Measurements from ENCODE around the gene AQP11.

Gene AQP11

GRCh38 chr11:77558380-77558779 is 31.4 kb upstream of the AQP11 start:
- Histone ChIP-seq H3K14ac (ENCODE audit: low read length) (no peak overlapping the region), H3K4me2 (ENCODE audit: insufficient read depth, low read length, poor library complexity, severe bottlenecking) (no peak overlapping the region), H3K4ac (ENCODE audit: low read length) (no peak overlapping the region), H3K27ac (replicated peaks; ENCODE audit: low read length) (no peak overlapping the region), H3K9me3 (replicated peaks in 1 of 2; ENCODE audit: control insufficient read depth in 2 of 2, insufficient read depth in 1 of 2, low read depth in 1 of 2, low read length in 2 of 2) (peaks cover 0 to 5% of the 10 kb centered on the region in 2 donors), H3K79me1 (ENCODE audit: low read depth, low read length) (no peaks in the 10 kb centered on the region), H2AFZ (ENCODE audit: low read length) (no peak overlapping the region), H3K18ac (ENCODE audit: low read length) (no peak overlapping the region), H3K4me3 (ENCODE audit: low read length in 2 of 2) (no peak overlapping the region), H3K36me3 (replicated peaks in 1 of 2; ENCODE audit: control insufficient read depth in 2 of 2, insufficient read depth in 2 of 2, low read length in 2 of 2) (no peaks in the 10 kb centered on the region), H2AK5ac (ENCODE audit: low read depth, low read length) (no peak overlapping the region), H4K8ac (ENCODE audit: low read depth, low read length) (no peak overlapping the region), H2BK5ac (ENCODE audit: low read length) (no peak overlapping the region), H3K4me1 (ENCODE audit: control insufficient read depth in 2 of 2, insufficient read depth in 1 of 2, low read depth in 1 of 2, low read length in 2 of 2) (no peaks in the 10 kb centered on the region), H3K27me3 (ENCODE audit: control insufficient read depth in 3 of 3, insufficient read depth in 3 of 3, low read depth in 1 of 3, low read length in 3 of 3) (no peaks in the 10 kb centered on the region), H2BK120ac (ENCODE audit: low read depth, low read length) (no peak overlapping the region), H2BK12ac (ENCODE audit: low read length) (no peak overlapping the region), H2BK15ac (ENCODE audit: low read length) (no peak overlapping the region), H3K9ac (ENCODE audit: low read depth, low read length, poor library complexity) (no peak overlapping the region), H4K91ac (ENCODE audit: low read depth, low read length, poor library complexity) (no peak overlapping the region), H3K23ac (ENCODE audit: low read depth, low read length, poor library complexity) (no peak overlapping the region)
- WGBS, 2 donors (ENCODE audit: extremely low coverage in 2 of 2, insufficient read length in 2 of 2, insufficient replicate concordance in 1 of 2): no CpG with 5 or more reads among the region's 4 CpGs
- DNase-seq (ENCODE audit: low spot score): no peak

GRCh38 chr11:77559686-77560401 is 29.9 kb upstream of the AQP11 start:
- Histone ChIP-seq H2AK5ac (ENCODE audit: low read depth, low read length) (no peak overlapping the region), H2AFZ (ENCODE audit: low read length) (no peak overlapping the region), H3K9ac (ENCODE audit: low read depth, low read length, poor library complexity) (no peak overlapping the region), H4K8ac (ENCODE audit: low read depth, low read length) (no peak overlapping the region), H2BK5ac (ENCODE audit: low read length) (no peak overlapping the region), H2BK120ac (ENCODE audit: low read depth, low read length) (no peak overlapping the region), H3K4me3 (ENCODE audit: low read length in 2 of 2) (no peak overlapping the region), H3K27ac (replicated peaks; ENCODE audit: low read length) (no peak overlapping the region), H3K27me3 (ENCODE audit: control insufficient read depth in 3 of 3, insufficient read depth in 3 of 3, low read depth in 1 of 3, low read length in 3 of 3) (no peaks in the 10 kb centered on the region), H3K36me3 (replicated peaks in 1 of 2; ENCODE audit: control insufficient read depth in 2 of 2, insufficient read depth in 2 of 2, low read length in 2 of 2) (no peaks in the 10 kb centered on the region), H3K4me2 (ENCODE audit: insufficient read depth, low read length, poor library complexity, severe bottlenecking) (no peak overlapping the region), H2BK15ac (ENCODE audit: low read length) (no peak overlapping the region), H3K4ac (ENCODE audit: low read length) (no peak overlapping the region), H3K79me1 (ENCODE audit: low read depth, low read length) (no peaks in the 10 kb centered on the region), H3K23ac (ENCODE audit: low read depth, low read length, poor library complexity) (no peak overlapping the region), H3K14ac (ENCODE audit: low read length) (no peak overlapping the region), H4K91ac (ENCODE audit: low read depth, low read length, poor library complexity) (no peak overlapping the region), H3K4me1 (ENCODE audit: control insufficient read depth in 2 of 2, insufficient read depth in 1 of 2, low read depth in 1 of 2, low read length in 2 of 2) (no peaks in the 10 kb centered on the region), H2BK12ac (ENCODE audit: low read length) (no peak overlapping the region), H3K18ac (ENCODE audit: low read length) (no peak overlapping the region), H3K9me3 (replicated peaks in 1 of 2; ENCODE audit: control insufficient read depth in 2 of 2, insufficient read depth in 1 of 2, low read depth in 1 of 2, low read length in 2 of 2) (no peaks in the 10 kb centered on the region)
- DNase-seq (ENCODE audit: low spot score): no peak
- no CpG with 5 or more reads among the region's 6 CpGs for WGBS, 2 donors (ENCODE audit: extremely low coverage in 2 of 2, insufficient read length in 2 of 2, insufficient replicate concordance in 1 of 2)

GRCh38 chr11:77560605-77561004 is 29.1 kb upstream of the AQP11 start:
- H3K4me3 ChIP-seq (ENCODE audit: low read length in 2 of 2): no peak overlapping the region
- no peaks in the 10 kb centered on the region for H3K9me3 ChIP-seq (replicated peaks in 1 of 2; ENCODE audit: control insufficient read depth in 2 of 2, insufficient read depth in 1 of 2, low read depth in 1 of 2, low read length in 2 of 2)
- H3K18ac ChIP-seq (ENCODE audit: low read length): no peak overlapping the region
- no peak overlapping the region for H2BK15ac ChIP-seq (ENCODE audit: low read length)
- no peak overlapping the region for H4K91ac ChIP-seq (ENCODE audit: low read depth, low read length, poor library complexity)
- H2BK120ac ChIP-seq (ENCODE audit: low read depth, low read length): no peak overlapping the region
- no peak overlapping the region for H3K23ac ChIP-seq (ENCODE audit: low read depth, low read length, poor library complexity)
- no peak for DNase-seq (ENCODE audit: low spot score)
- no peak overlapping the region for H2BK12ac ChIP-seq (ENCODE audit: low read length)
- no CpG with 5 or more reads among the region's 2 CpGs for WGBS, 2 donors (ENCODE audit: extremely low coverage in 2 of 2, insufficient read length in 2 of 2, insufficient replicate concordance in 1 of 2)
- no peak overlapping the region for H4K8ac ChIP-seq (ENCODE audit: low read depth, low read length)
- H2AFZ ChIP-seq (ENCODE audit: low read length): no peak overlapping the region
- no peak overlapping the region for H2AK5ac ChIP-seq (ENCODE audit: low read depth, low read length)
- H3K14ac ChIP-seq (ENCODE audit: low read length): no peak overlapping the region
- no peak overlapping the region for H3K9ac ChIP-seq (ENCODE audit: low read depth, low read length, poor library complexity)
- H3K4me2 ChIP-seq (ENCODE audit: insufficient read depth, low read length, poor library complexity, severe bottlenecking): no peak overlapping the region
- H2BK5ac ChIP-seq (ENCODE audit: low read length): no peak overlapping the region
- H3K36me3 ChIP-seq (replicated peaks in 1 of 2; ENCODE audit: control insufficient read depth in 2 of 2, insufficient read depth in 2 of 2, low read length in 2 of 2): no peaks in the 10 kb centered on the region
- no peaks in the 10 kb centered on the region for H3K4me1 ChIP-seq (ENCODE audit: control insufficient read depth in 2 of 2, insufficient read depth in 1 of 2, low read depth in 1 of 2, low read length in 2 of 2)
- H3K27ac ChIP-seq (replicated peaks; ENCODE audit: low read length): no peak overlapping the region
- H3K27me3 ChIP-seq (ENCODE audit: control insufficient read depth in 3 of 3, insufficient read depth in 3 of 3, low read depth in 1 of 3, low read length in 3 of 3): no peaks in the 10 kb centered on the region
- H3K79me1 ChIP-seq (ENCODE audit: low read depth, low read length): no peaks in the 10 kb centered on the region
- H3K4ac ChIP-seq (ENCODE audit: low read length): no peak overlapping the region

- H3K23ac ChIP-seq (ENCODE audit: low read depth, low read length, poor library complexity): no peak overlapping the region
- H3K4me1 ChIP-seq (ENCODE audit: control insufficient read depth in 2 of 2, insufficient read depth in 1 of 2, low read depth in 1 of 2, low read length in 2 of 2): no peaks in the 10 kb centered on the region
- H2AFZ ChIP-seq (ENCODE audit: low read length): no peak overlapping the region
- no CpG with 5 or more reads among the region's 1 CpG for WGBS, 2 donors (ENCODE audit: extremely low coverage in 2 of 2, insufficient read length in 2 of 2, insufficient replicate concordance in 1 of 2)
- no peaks in the 10 kb centered on the region for H3K79me1 ChIP-seq (ENCODE audit: low read depth, low read length)
- no peak overlapping the region for H2BK120ac ChIP-seq (ENCODE audit: low read depth, low read length)
- no peak overlapping the region for H2BK12ac ChIP-seq (ENCODE audit: low read length)
- no peak overlapping the region for H3K27ac ChIP-seq (replicated peaks; ENCODE audit: low read length)
- no peak overlapping the region for H3K9ac ChIP-seq (ENCODE audit: low read depth, low read length, poor library complexity)
- H4K91ac ChIP-seq (ENCODE audit: low read depth, low read length, poor library complexity): no peak overlapping the region
- H3K18ac ChIP-seq (ENCODE audit: low read length): no peak overlapping the region
- H3K4me3 ChIP-seq (ENCODE audit: low read length in 2 of 2): no peak overlapping the region
- H2BK15ac ChIP-seq (ENCODE audit: low read length): no peak overlapping the region
- no peak overlapping the region for H2AK5ac ChIP-seq (ENCODE audit: low read depth, low read length)
- no peaks in the 10 kb centered on the region for H3K27me3 ChIP-seq (ENCODE audit: control insufficient read depth in 3 of 3, insufficient read depth in 3 of 3, low read depth in 1 of 3, low read length in 3 of 3)
- no peak overlapping the region for H3K14ac ChIP-seq (ENCODE audit: low read length)
- no peak overlapping the region for H3K4me2 ChIP-seq (ENCODE audit: insufficient read depth, low read length, poor library complexity, severe bottlenecking)
- H3K9me3 ChIP-seq (replicated peaks in 1 of 2; ENCODE audit: control insufficient read depth in 2 of 2, insufficient read depth in 1 of 2, low read depth in 1 of 2, low read length in 2 of 2): no peaks in the 10 kb centered on the region
- H2BK5ac ChIP-seq (ENCODE audit: low read length): no peak overlapping the region
- no peak for DNase-seq (ENCODE audit: low spot score)
- no peaks in the 10 kb centered on the region for H3K36me3 ChIP-seq (replicated peaks in 1 of 2; ENCODE audit: control insufficient read depth in 2 of 2, insufficient read depth in 2 of 2, low read length in 2 of 2)
- H4K8ac ChIP-seq (ENCODE audit: low read depth, low read length): no peak overlapping the region
- H3K4ac ChIP-seq (ENCODE audit: low read length): no peak overlapping the region
Observed at GRCh38 chr11:77561257-77561656, 28.5 kb upstream of the AQP11 start.
